IPS-NIHi7 (cell line): ENCODE data around the gene TIAM1.
"Not testable (repeated sequence)": the region's sequence is repeated elsewhere in the genome, so short reads cannot be mapped to it uniquely, and the experiment has no call there.

Experiments used
- DNase-seq: peaks from one replicate; pipeline ENCODE4 v3.0.0; 2012; ENCODE audit warnings: mixed read lengths; ENCODE audit errors: extremely low spot score

The TIAM1 gene

DNA sequence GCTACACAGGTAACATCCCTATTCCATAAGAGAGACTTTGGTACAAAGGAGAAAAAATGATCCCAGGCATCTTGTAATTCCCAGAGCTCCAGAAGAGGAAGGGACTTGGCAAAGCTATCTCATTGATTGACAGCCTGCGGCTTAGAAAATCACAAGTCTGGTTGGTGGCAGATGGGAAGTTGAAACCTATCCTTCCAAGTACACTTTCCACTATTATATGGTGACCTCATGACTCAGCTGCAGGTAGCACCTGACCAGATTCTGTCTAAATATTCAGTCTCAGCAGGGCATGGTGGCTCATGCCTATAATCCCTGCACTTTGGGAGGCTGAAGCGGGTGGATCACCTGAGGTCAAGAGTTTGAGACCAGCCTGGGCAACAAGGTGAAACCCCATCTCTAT lies 89.9 kb downstream of the TIAM1 start:
- DNase-seq = no peak

DNA sequence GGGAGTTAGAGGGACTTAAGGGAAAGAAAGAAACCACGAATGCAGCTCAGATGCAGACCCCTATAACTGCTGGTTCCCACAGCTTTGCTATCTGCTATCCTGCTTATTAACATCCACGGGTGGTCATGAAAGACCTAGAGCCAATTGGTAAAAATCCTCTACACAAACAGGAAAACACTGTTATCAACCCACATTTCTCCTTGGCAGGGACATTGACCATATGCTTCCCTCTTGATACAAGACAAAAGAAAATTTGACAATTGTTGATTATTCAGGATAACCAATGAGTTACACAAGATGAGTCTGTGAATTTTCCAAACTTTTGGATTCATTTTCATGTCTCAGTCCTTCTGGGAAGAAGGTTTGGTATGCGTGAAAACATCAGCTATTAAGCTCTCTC lies 90.4 kb downstream of the TIAM1 start:
- DNase-seq = no peak

GRCh38 chr21:31252611-31253010 lies 91.5 kb downstream of the TIAM1 start:
- DNase-seq = peak; percentile 27

DNA sequence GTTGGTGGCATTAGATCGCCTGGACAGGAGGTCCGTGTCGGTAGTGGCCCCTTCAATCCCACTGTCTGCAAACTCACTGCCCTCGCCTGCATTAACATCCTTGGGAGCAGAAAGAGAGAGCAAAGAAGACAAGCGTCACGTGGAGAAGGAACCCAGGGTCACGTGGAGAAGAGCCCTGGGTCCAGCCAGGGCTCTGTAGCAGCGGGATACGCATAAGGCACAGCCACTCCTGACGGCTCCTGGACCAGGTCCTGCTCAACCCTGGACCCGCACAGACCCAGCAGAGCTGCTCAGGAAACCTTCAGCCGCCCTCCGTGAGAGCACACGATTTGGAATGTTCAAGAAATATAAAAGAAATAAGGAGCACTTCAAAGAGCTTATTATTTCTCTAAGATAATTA lies 92.0 kb downstream of the TIAM1 start:
- DNase-seq = no peak

- DNase-seq = no peak
Measured at GRCh38 chr21:31251686-31252085, 92.4 kb downstream of the TIAM1 start.

- DNase-seq = no peak
Measured at GRCh38 chr21:31248598-31248997, 95.5 kb downstream of the TIAM1 start.

DNA sequence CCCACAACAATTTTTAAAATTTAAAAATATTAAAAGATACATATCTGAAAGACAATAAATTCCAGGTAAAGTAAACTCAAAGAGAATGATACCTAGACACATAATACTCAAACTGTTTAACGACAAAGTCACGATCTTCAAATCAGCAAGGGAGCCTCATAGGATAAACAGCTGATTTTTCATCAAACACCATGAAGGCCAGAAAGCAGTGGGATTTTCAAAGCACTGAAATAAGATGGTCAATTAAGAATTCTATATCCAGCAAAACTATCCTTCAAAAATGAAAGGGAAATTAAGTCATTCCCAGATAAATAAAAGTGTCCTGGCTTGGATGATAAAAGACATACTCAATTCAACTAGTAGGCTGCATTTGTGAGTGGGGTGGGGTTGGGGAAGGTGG lies 100.5 kb downstream of the TIAM1 start:
- DNase-seq = no peak

DNA sequence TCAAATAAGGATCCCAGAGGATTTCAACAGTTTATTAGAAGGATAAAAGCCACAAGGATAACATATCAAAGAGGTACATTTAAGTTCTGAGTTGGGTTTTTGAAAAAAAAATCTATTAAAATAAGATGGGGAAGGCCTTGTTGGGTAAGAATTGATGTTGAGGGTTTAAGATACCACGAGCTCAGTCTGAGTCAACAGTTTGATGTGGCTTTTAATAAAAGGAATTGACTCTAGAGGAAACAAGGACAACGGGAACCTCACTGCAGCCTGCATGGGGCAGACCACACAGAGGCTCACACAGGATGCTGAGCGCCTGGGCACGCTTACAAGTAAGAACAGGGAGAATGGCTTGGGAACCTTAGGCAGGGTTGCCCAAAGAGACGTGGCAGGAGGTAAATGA lies 107.5 kb downstream of the TIAM1 start:
- no peak for DNase-seq

GRCh38 chr21:31235671-31236450 lies 108.2 kb downstream of the TIAM1 start:
- DNase-seq = no peak

- no peak for DNase-seq
Measured at GRCh38 chr21:31234936-31235335, 109.1 kb downstream of the TIAM1 start.

DNA sequence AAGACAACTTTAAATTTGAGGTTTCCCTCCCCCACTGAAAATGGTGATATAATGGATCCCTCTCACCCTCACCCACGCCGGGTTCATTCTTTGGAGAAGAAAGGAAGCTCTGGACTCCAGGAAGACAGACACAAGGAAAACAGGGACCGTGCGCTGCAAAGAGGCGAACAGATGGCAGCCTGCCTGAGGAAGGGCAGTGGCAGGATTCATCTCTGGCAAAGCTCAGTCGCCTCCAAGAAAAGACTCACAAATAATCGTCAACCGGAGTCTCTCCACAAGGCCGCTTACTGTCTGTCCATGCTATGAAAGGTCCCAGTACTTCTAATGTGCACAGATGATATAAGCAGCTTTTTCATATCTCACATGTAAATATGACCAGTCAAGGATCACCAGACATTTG lies 110.3 kb downstream of the TIAM1 start:
- DNase-seq = no peak

GRCh38 chr21:31232344-31232743 lies 111.7 kb downstream of the TIAM1 start:
- no peak for DNase-seq

- DNase-seq = no peak
Measured at GRCh38 chr21:31230937-31231336, 113.1 kb downstream of the TIAM1 start.

- not testable (repeated sequence) for DNase-seq
Measured at GRCh38 chr21:31228723-31229122, 115.3 kb downstream of the TIAM1 start.

DNA sequence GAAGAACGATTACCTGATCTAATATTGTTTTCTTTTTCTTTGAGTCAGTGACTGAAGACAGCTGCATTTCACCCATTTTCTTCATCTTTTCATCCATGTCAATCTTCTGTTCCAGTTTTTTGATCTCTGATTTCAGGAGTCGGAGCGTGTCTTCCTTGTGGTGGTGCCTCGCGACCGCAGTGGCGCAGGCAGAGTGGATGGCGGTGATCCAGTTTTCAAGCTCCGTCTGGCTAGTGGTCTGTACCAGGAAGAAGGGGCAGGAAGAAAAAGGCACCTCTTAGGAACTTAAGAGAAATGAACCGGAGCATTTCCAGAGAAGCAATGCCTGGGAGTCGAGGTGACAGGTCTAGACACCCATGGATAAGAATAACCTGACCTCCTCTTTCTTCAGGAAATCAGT lies 118.3 kb downstream of the TIAM1 start:
- DNase-seq = no peak

DNA sequence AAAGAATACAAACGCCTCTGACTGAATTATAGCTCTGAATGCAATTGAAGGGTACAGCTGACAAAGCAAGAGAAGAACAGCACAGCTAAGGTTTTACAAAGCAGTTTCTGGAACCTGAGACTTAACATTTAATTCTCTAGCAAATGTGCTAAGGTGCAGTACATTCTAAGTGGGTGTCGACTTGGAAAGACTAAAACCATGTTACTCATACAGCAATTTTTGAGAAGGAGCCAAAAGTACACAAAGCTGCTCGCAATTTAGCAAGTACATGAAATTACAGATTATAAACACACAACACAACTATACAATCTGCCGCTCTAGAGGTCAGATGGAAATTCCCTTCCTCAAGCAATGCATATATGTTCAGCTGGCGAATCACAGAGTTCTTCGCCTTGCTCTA lies 121.9 kb downstream of the TIAM1 start:
- no peak for DNase-seq

DNA sequence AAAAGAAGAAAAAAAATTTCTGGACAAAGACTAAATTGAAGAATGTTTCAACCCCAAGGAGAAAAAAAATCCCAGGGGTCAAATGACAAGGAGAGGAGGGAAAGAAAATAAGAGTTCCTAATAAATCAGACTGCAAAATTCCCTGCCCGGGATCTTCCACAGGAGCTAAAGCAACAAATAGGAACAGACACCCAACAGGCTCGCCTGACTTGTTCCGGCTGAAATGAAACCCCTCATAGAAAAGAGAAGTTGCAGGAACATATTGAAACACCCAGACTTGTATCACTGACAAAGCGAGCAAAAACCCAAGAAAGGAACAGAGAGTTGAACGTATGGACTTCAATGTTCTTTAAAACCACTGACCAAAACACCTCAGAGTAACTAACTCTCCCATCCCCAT lies 123.0 kb downstream of the TIAM1 start:
- no peak for DNase-seq

DNA sequence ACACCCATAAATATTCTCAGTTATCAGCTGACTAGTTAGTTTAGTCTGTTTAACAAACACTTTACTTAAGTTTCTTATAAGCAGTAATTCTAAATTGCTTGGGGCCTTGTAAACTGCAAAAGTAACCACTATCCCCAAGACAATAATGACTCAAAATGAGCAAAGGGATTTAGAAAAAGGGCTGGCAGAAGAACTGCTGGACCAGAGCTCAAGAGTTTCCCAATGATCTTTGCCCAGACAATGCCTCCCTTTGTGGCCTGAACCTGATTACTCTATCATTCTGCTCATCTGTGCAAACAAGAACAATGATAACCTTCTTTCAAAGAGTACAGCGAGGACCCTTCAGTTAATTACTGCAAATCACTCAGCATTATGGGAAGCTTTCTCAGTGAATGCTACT lies 123.5 kb downstream of the TIAM1 start:
- DNase-seq = no peak

DNA sequence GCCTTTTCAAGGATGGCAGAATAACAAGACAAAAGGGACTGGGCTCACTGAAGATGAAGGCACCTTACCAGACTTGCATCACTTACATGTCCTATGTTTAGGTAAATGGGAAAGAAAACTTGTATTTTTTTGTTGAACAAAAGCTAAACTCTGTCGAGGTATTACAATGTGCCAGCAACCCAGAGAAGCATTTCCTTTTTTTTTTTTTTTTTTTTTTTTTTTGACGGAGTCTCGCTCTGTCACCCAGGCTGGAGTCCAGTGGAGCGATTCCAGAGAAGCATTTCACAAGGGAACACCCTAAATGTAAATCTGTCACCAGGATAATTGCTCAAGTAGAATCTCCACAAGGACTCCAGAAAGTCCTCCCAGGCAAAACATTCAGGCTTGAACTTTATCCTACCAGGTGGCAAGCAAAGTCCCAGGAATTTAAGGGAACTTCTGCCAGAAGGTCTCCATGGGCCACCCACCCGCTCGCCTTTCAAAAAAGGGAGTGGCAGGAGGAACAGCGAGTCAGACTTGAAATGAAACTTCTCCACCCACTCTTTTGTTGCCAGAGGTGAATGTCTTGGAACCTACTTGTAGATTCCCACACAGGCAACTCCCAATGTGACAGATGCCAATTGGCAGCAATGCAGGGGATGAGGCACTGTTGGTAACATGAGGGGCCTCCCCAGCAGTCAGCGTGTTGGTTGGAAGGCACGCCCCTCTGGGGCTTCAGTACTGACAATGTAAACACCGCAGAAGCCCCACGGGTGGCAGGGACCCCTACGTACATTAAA lies 125.0 kb downstream of the TIAM1 start:
- DNase-seq = no peak

DNA sequence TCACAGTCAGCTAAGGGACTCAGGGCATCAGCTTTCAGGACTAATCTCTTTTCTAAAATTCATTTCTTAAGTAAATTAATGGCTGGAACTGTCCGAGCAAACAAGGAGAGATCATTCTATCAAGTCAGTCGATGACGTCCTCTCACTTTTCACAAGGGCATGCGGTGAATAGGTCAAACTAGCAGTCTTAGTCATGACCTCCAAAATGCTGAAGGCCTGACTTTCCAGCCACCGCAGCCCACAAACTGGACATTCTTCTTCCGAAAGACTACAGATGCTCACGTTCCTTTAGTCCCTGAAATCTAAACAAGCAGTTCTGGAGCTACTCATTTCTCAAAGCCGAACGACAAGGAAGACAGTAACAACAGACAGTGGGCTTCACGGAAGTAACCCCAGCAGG lies 127.9 kb downstream of the TIAM1 start:
- no peak for DNase-seq

DNA sequence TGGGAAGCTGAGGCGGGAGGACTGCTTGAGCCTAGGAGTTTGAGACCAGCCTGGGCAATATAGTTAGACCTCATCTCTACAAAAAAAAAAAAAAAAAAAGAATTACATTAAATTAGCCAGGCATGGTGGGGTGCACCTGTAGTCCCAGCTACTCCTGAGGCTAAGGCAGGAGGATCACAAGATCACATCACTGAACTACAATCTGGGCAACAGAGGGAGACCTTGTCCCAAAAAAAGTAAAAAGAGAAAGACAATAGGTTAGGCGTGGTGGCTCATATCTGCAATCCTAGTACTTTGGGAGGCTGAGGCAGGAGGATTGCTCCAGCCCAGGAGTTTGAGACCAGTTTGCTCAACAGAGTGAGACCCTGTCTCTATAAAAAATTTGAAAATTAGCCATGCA lies 130.3 kb downstream of the TIAM1 start:
- no peak for DNase-seq

DNA sequence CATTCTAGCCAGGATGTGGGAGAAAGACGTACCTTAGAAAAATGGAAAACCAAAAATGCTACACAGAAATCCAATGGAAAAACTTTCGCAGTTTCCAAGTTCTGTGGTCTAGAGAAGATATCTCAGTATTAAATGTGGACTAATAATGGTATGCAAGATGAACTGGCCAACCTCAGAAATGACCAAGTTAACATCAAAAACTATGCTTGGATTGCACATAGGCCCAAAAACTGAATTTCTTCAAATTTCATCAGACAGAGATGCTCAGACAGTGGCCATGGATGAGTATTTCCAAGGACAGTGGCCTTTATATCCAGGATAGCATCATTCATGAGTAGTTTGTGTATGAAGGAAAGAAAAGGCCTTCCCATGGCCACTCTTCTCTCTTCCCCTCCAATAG lies 132.2 kb downstream of the TIAM1 start:
- no peak for DNase-seq

GRCh38 chr21:31205412-31205811 lies 138.6 kb downstream of the TIAM1 start:
- DNase-seq = no peak
